NK-92 treated with Interleukin-12 subunit alpha and Interleukin-12 subunit beta, amount 100 ng/mL, for 24 hours (cell line): ENCODE results near the gene FBN1.

Experiments used
- DNase-seq: peaks from one replicate; lab custom pipeline; 2025; lab: John Stamatoyannopoulos, UW

The FBN1 gene

DNA sequence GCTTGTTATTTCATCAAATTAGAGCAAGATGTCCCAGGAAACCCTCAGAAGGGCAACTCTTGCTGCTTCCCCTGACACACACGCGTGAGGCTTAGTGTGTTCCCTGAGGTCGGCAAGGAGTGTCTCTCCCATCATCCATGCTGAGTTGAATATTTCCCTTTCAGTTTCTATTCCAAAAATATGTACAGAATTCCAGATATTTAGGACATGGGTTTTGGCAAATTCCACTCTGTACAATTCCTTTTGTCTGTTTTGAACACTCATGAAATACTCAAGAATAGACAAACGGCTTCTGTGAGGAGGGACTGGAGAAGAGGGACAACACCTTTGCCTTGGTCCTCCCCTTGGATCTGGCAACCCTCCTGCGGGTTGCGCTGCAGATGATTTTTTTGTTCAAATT is 176.2 kb downstream of the FBN1 start:
- no peak for DNase-seq

DNA sequence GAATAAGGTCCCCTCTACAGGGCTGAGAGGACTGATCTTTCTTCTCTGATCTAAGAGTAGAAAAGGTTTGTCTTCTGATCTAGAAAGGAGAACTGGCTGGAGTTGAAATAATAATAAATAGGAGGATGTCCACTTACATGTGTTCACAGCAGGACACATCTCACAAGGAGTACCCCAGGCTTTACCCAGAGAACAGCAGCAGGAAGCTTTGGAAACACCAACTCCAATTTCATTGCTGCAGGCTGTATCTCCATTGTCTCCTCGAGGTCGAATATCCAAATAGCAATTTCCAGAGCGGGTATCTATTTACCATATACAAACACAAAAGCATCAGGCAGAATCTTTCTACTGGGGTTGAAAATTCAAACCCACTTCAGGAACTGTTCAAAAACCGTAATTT is 177.7 kb downstream of the FBN1 start:
- DNase-seq = no peak

DNA sequence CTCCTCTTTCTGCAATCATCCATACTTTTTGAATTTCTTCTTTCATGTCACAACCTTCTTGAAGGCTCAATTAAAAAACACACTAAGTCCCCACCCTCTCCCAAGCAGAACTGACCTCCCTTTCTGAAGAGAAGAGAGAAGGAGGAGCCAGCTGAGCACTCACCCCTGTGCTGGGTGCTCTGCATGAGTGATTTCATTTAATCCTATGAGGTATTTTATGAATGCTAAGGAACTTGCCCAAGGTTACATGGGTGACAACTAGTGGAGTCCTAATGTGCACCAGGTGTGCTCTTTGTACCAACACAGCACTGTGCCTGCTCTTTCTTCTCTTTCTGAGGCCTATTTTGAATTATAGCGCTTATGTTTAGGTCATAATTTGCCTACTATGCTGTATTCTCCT is 178.7 kb downstream of the FBN1 start:
- DNase-seq = no peak

DNA sequence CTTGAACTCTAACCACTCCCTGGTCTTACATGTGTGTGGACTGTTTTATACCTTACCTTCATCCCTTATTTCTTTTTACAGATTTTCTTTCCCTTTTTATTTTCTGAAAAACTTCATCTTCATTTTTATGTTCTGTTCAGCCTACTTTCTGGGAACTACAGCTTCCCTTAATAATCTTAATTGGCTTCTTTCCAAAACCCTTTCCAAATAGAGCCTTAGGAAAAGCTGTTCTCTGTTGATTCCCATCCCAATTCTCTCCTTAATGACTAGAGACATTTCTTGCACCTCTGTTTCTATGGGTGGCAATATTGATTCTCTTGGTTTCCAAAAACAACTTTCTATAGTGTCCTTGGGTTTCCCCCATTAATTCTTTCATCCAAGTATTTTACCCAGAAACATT is 179.4 kb downstream of the FBN1 start:
- DNase-seq = no peak

DNA sequence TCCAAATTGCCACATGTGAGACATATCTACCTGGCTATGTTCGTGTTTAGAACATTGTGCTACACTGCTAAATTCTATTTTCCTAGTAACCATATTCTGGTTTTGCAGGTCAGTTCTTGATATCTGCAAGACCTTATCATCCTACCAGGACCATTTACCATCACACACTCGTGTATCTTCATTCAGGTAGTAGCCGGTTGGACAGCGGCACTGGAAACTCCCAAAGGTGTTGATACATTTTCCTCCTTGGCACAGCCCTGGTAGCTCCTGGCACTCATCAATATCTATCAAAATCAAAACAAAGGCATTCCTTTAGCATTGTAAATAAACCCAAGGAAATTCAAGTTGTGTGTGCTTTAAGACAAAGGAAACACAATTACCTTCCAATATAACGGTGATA is 180.1 kb downstream of the FBN1 start:
- no peak for DNase-seq

DNA sequence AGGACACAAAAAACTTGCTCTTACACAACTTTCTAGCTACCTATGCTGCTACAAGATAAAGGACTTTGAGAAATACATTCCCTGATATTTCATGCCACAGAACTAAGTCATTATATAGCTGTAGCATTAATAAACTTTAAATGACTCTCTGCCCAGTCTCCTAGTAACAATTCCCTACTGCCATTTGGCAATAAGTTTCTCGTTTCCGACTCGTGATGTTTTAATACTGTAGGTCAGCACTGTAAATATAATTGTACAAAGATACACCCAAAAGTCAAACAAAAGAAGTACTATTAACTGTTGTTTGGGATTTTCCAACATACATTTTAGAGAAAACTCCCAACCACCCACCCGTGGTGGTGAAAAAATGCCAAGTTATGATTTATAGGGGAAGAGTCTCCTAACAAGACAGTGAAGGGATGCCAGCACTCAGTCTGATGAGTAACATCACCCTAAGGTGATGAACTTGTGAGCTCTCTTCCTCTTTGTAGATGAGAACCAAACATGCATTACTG is 182.1 kb downstream of the FBN1 start:
- DNase-seq = no peak

DNA sequence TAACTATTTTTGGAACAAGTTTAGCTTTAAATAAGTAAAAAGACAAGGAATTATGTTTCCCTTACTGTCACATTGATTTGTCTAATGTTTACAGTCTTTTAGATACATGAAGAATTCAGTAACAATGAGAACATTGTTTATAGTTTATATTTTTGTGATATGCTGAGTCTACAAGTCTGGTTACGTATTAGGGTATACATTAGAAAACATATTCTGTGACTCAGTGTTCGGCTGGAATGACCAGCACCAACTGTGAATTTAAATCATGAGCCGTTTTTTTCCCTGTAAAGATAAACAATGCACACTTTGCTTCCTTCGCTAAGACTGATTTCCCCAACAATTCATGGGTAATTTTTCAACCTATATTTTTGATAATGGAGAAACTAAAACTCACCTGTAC is 182.8 kb downstream of the FBN1 start:
- no peak for DNase-seq

DNA sequence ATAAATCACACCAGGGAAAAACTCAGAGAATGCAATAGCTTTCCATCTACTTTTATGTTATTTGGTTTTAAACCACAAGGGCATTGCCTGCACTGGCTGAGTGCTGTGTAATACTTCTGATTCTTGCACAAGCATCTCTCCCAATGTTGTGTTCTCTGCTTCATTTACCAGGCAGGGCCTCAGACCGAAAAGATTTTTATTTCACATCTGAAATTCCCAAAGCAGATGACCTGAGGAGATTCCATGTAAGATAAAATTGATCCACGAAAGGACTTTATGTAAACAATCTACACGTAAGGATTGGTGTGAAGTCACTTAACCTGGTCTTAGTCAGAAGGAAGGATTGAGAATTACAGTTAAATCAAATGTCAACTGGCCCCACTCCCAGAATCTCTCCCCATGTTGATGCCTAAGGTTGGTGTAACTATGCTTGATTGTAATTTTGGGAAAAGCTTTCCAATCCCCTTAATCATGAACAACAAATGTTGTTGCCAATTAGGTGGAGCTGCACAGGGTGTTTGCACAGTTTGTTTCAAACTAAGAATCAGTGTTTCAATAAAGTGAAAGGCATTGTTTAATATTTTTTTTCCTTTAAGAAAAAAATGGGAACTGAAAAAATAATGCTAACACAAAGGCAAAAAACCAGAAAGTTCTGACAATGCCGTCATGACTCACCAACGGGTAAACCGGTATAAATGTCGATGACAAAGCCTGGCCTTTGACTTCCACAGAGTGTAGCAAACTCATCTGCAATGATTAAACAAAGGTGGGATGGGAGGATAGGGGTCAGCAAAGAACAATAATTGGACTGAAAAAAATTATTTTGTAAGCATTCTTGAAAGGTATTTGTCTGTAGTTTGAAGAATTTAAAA is 185.7 kb downstream of the FBN1 start:
- no peak for DNase-seq

DNA sequence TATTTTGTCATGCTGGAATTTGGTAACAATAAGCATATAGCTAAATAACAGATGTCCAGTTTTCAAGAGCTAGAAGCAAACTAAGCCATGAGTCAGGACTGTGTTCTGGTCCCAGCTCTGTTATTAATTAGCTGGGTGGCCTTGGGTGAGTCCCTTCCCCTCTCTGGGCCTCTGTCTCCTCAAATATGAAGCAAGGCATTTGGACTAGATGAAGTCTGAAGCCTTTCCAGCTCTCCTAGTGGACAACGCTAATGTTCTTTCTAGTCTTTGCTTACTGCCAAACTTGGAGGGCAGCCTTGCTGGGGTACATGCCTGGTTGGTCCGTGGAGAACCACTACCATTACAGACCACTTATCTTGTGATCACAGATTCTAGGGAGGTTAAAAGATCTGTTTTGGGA is 186.6 kb downstream of the FBN1 start:
- DNase-seq = no peak

DNA sequence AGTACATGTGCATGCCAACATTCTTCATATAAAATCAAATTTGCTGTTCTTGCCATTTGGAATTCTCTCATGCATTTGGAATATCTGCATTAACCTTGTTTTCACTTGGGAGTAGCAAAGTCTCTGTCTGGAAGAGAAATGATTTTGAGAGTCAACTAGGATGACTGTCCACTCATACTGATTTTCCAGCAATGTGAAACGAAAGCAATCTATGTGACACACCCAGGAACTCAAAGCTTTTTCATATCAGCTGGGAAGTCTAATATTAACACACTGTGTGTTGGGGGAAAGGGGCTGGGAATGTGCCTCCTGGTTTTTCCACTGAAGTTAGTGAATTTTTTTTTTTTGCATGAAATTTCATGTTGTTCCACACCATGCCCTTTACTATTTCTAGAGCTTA is 189.4 kb downstream of the FBN1 start:
- DNase-seq = no peak

DNA sequence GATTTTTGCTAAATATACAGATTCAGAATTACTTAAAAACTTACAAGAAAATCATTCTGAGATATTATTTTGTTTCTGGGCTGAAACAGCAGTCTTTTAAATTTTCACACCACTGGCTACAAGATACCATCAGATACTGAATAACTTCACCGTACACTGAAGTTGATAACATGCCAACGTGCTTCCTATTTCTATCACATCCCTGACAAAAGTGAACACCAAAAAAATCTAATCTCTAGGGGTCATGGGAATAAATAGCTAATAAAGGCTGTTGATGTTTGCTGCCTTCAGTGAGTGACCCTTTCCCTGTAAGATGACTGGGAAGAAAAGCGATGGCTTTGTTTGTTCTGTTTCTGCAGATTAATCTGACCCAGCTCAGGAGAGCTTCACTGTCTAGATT is 193.8 kb downstream of the FBN1 start:
- no peak for DNase-seq

DNA sequence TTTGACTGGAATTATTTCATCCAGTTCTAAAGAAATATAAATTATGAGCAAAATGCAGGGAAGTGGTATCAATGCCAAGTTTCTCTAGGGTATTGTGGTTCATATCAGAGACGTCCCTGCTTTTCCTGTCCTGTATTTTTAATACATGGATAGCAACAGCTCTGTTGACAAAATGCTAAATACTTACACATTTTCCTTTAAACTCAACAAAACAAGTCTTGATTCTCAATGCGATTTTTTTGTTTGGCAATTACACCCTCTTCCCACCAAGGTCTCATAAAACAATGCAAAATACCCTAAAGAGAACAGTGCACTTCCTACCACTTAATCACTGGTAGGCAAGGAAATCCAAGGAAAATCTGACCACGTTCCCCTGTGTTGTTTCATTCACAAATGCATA is 194.3 kb downstream of the FBN1 start:
- DNase-seq = no peak

DNA sequence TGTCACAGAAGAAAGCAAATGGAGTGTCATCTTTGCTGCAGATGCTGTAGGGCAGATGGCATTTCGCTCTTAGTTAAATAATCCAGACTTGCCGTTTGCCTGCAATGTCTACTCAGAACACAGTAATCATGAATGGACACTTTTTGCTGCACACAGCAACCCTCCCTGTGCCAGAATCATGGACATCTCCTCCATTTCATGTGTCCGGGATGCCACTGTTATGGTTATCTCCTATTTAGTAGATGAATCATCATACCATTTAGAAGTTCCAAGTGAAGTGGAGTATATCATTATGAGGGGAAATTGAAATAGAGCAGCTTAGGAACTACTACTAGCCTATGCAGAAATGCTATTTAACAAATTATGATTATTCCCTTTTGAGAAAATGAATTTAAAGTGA is 195.8 kb downstream of the FBN1 start:
- DNase-seq = no peak

DNA sequence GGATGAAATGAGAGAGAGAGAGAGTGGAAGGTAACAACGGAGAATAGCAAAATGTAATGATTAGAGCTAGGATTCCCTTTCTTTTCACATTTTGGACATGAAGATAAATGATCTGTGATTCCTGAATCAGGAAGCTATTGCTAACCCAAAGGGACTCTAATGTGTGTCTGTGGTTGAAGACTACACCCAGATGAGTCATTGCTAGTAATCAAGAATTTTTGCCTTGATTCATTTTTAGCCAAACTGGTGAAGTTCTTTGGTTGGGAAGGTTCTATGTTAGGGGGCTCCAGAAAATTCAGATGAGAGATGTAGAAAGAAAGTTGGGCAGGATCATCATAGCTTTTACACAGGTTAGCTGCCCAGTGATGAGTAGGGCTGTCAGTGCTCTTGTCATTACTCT is 197.9 kb downstream of the FBN1 start:
- DNase-seq = no peak

DNA sequence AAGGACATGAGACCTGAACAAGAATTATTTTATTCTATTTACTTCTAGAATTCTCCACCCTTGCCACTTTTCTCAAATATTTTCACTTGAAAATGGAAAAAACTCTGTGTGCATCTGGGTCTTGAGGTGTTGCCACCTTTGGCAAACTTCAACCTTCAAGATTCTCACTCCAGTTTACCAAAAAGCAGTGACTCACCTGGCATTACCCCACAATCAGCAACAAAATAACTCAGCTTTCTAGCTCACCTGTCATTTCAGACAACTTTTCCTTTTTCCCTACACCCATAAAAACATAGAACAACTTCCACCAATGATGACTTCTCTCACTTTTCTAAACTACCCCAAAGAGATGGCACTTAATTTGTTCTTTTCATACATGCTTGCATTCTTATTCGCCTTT is 198.5 kb downstream of the FBN1 start:
- no peak for DNase-seq

DNA sequence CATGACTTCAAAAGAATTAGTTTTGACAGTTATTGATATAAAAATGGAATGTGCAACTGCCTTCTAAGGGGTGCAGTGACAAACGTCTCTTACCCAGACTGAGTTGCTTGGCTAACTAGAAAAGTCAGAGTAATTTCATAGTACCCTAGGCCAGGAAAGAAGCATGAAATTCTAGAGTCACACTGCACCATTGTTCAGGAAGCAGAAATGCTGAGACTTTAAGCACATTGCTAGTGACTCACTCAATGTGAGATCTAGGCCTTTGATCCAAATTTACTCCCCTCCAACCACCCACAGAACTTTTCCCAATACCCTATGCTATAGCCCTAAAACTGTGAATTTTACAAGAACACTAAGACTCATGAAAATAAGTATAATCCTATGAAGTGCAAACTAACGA is 203.5 kb downstream of the FBN1 start:
- no peak for DNase-seq

DNA sequence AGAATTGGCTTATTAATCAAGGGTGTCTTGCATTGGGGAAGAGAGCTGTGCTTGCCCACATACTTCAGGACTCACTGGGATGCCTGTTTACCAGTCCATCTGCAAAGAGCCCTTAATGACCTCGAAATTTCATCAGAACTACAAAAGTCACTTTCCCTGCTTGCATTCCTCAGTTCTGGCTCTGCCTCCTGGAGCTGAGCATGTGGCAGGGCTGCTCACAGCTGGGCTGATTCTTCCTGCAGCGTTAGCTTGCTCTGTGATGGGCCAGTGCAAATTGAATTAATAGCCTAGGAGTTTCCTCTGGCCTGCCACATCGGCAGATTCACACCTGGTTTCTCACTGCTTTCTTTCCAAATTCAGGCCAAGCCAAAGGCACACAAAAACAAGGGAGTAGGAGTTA is 205.4 kb downstream of the FBN1 start:
- no peak for DNase-seq

DNA sequence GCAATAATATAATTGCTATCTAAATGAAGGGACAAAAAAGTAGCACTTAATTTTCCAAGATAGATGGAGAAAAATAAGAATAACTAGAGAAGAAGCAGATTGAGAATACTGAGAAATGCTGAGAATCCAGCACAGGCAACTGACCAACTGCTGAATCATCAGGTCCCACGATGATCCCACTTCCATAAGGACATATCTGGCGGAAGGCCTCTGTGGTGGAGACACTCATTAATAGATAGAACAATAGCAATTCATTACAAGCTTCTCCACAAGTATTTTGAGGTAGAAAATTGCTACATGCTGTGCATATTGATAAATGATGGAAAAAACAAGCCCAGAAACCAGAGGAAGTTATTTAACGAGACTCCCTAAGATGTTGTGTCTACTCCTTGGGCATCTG is 208.3 kb downstream of the FBN1 start:
- DNase-seq = no peak

DNA sequence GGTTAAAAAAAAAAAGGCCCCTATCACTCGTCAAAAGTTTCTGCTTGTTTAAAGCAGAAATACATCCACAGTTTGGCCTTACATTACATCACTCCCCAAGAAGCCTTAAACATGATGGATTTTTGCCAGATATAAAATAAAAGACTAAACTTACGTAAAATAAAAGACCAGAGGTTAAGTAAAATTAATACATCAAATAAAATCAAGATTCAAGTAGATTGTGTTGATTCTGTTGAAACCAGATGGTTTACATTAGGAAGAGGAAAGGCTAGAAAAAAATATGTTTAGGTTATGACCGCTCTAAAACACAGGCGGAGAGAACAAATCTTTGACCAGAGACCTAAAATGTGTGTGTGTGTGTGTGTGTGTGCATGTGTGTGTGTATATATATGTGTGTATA is 210.2 kb downstream of the FBN1 start:
- DNase-seq = no peak

DNA sequence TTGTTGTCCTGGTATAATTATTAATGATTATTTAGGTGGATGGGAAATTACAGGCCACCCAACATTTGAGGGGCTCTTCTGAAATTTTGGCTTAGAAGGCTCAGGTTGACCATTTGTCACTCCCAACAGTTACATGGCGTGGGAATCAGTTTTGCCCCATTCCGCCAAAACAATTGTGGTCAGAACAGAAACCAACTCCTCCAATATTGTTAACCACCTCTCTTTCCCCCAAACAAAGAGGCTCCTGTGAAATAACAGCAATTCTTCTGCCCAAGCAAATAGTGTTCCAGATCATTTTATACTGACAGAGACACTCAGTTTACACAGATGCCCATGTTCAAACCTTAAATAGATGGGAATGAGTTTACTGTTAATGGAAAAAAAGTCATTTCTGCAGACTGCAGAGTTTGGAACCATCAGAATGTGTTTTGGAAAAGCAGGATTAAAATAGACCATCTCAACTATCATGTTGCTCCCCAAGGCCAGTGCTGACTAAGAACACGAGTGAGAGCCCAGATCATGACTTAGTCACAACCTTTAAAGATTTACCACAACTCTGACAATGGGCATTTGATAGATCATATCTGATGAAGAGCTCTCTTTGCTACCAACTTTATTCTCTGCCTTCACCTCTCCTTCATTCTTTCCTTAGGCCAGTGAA is 212.2 kb downstream of the FBN1 start:
- DNase-seq = no peak

DNA sequence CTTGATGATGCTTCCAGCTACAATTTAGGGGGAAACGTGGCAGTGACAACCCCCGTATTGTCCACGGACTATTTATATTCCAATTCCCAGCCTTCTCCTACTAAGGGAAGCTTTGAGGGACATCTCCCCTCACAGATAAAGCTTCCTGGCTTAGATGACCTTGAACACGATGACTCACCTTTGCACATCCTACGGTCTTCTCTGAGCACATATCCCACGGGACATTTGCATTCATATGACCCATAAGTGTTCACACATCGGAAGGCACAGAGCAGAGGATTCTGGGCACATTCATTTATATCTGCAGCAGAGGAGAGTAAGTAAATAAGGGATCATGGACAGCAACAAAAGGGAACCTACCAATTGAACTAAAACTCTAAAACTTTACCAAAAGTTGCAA is 212.8 kb downstream of the FBN1 start:
- DNase-seq = no peak

DNA sequence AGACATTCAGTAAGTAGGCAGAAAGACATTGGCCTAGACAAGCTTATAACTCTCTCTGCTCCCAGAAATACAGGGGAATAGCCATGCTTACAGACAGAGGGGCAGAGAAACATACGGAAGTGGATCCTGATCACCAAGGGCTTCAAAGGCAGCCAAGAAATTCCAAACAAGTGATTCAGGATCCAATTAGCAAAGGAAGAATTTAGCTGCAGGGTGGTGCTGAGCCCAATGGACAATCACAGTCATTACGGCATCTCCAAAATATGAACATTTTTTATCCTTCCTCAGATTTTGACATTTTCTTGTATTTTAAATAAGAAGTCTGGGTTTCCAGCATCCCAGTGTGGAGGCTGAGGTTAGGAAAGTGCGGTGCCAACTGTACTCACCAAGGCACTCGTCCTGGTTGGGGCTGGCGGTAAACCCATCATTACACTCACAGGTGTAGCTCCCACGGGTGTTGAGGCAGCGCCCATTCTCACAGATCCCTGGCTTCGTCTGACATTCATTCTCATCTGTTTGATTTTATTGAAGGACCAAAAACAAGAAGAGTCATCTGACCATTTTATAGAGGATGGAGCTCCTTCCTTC is 217.5 kb downstream of the FBN1 start:
- no peak for DNase-seq

DNA sequence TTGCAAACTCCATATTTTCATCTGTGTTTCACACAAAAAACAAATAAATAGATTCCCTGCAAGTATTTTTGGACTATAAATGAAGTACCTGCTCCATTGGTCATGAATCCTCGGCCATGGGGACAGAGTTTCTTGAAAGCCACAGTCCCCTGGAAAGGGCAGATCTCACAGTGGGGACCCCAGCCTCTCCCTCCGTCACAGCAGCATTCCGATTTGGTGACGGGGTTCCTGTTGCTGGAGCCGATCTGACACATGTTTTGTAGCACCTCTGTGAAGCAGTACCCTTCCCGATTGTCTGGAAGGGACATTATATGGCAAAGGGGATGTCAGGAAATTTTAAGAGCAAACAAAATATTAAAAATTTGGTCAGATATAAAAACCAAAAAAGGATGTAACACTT is 218.0 kb downstream of the FBN1 start:
- no peak for DNase-seq
